ENCODE data around the gene NAALADL1. TPM values are rescaled to one million over a fixed set of nuclear protein-coding genes. Genes with fewer than 3 reads are reported as not detected.

The NAALADL1 gene
- total RNA-seq, 4 donors from 2014 or later = 2.7 to 8.3 (median 5.1) TPM

GRCh38 chr11:64996710-64997380 lies 61.5 kb downstream of the NAALADL1 start, which contains the start of gene BATF2:
Gene BATF2 (minus strand): TSS chr11:64996971. CDS start chr11:64996914, 57 bp downstream.
- H3K27ac ChIP-seq = no peak within 1 kb of the TSS
- H3K27me3 ChIP-seq = no peaks in the 10 kb centered on the region
- H3K4me1 ChIP-seq = no peaks in the 10 kb centered on the region
- no peaks in the 10 kb centered on the region for H3K36me3 ChIP-seq
- WGBS = 27% methylated on average over 6 of the region's 9 CpGs
- DNase-seq (ENCODE audit: low spot score in 2 of 2) = no peak
- H3K4me3 ChIP-seq = peak within 1 kb of the TSS; percentile 30
- no peaks in the 10 kb centered on the region for H3K9me3 ChIP-seq
- no peak for TF ChIP-seq EP300 (IDR thresholded peaks at IDR 0.05)
- TF ChIP-seq CTCF (IDR thresholded peaks at IDR 0.05) = peak in 1 of 2 donors; percentile 13

GRCh38 chr11:64996327-64996709 lies 62.0 kb downstream of the NAALADL1 start:
- TF ChIP-seq CTCF (IDR thresholded peaks at IDR 0.05) = no peak
- no peak for TF ChIP-seq EP300 (IDR thresholded peaks at IDR 0.05)
- TF ChIP-seq POLR2AphosphoS5 (IDR thresholded peaks at IDR 0.05) = no peak
- no peak for TF ChIP-seq POLR2A (IDR thresholded peaks at IDR 0.05)
- Histone ChIP-seq H3K27ac (no peak overlapping the region), H3K4me3 (peak overlapping the region; percentile 30), H3K36me3 (no peaks in the 10 kb centered on the region), H3K4me1 (no peaks in the 10 kb centered on the region), H3K9me3 (no peaks in the 10 kb centered on the region), H3K27me3 (no peaks in the 10 kb centered on the region)
- no peak for DNase-seq (ENCODE audit: low spot score in 2 of 2)
- WGBS = 47% methylated on average over 11 of the region's 11 CpGs

Other genes starting within 250 kb of the NAALADL1 start
- gene MEN1, start 248.0 kb downstream of the NAALADL1 start, total RNA-seq = 10 to 100 TPM; 26.9 to 46.6 (median 36.1) TPM
- 10 to 100 TPM; 42.2 to 64.9 (median 61.1) TPM for gene CDC42BPG, start 213.9 kb downstream of the NAALADL1 start, total RNA-seq
- 10 to 100 TPM; 47.8 to 85.4 (median 76.8) TPM for gene EHD1, start 179.9 kb downstream of the NAALADL1 start, total RNA-seq
- 10 to 100 TPM; 69.5 to 82.2 (median 76.0) TPM for gene ATG2A, start 141.3 kb downstream of the NAALADL1 start, total RNA-seq
- 10 to 100 TPM; 20.1 to 38.3 (median 27.3) TPM for gene PPP2R5B, start 133.9 kb downstream of the NAALADL1 start, total RNA-seq
- gene GPHA2, start 122.7 kb downstream of the NAALADL1 start, total RNA-seq = not detected
- gene MAJIN, start 86.4 kb downstream of the NAALADL1 start, total RNA-seq = not detected
- under 1 TPM in 2 of 4 donors, not detected in 2; 0.30 to 0.38 TPM for gene BATF2, start 61.6 kb downstream of the NAALADL1 start, total RNA-seq
- gene ARL2, start 44.4 kb downstream of the NAALADL1 start, total RNA-seq = 10 to 100 TPM; 67.8 to 91.3 (median 87.8) TPM
- 10 to 100 TPM; 12.1 to 30.9 (median 24.2) TPM for gene SNX15, start 31.1 kb downstream of the NAALADL1 start, total RNA-seq
- gene SAC3D1, start 17.3 kb downstream of the NAALADL1 start, total RNA-seq = 10 to 100 TPM in 3 of 4 donors, 1 to 10 TPM in 1; 8.7 to 16.5 (median 12.4) TPM
- 1 to 10 TPM in 3 of 4 donors, under 1 TPM in 1; 0.91 to 6.8 (median 1.4) TPM for gene CDCA5, start 25.5 kb upstream of the NAALADL1 start, total RNA-seq
- gene ZFPL1, start 25.7 kb upstream of the NAALADL1 start, total RNA-seq = 10 to 100 TPM; 34.1 to 58.5 (median 41.9) TPM
- gene VPS51, start 37.7 kb upstream of the NAALADL1 start, total RNA-seq = 100 to 1,000 TPM; 465 to 843 (median 596) TPM
- 100 to 1,000 TPM in 2 of 4 donors, 10 to 100 TPM in 2; 76.5 to 214 (median 145) TPM for gene TM7SF2, start 53.3 kb upstream of the NAALADL1 start, total RNA-seq
- 10 to 100 TPM in 3 of 4 donors, 1 to 10 TPM in 1; 9.0 to 23.3 (median 17.6) TPM for gene ZNHIT2, start 59.1 kb upstream of the NAALADL1 start, total RNA-seq
- 100 to 1,000 TPM; 584 to 609 (median 602) TPM for gene FAU, start 63.6 kb upstream of the NAALADL1 start, total RNA-seq
- 10 to 100 TPM; 48.0 to 68.5 (median 61.7) TPM for gene MRPL49, start 63.8 kb upstream of the NAALADL1 start, total RNA-seq
- 10 to 100 TPM; 52.7 to 61.2 (median 56.9) TPM for gene SYVN1, start 76.0 kb upstream of the NAALADL1 start, total RNA-seq
- not detected for gene SPDYC, start 111.7 kb upstream of the NAALADL1 start, total RNA-seq
- gene CAPN1, start 123.4 kb upstream of the NAALADL1 start, total RNA-seq = 100 to 1,000 TPM; 467 to 627 (median 561) TPM
- 10 to 100 TPM in 1 of 4 donors, 1 to 10 TPM in 3; 4.5 to 19.7 (median 7.3) TPM for gene POLA2, start 203.4 kb upstream of the NAALADL1 start, total RNA-seq

Measured in suprapubic skin (tissue), 4 donors.